D721Med (cell line): ENCODE results near the gene DMAC2.

ENCODE experiments used
- DNase-seq: peaks from one replicate; pipeline ENCODE4 v3.0.0; 2011; ENCODE audit warnings: low spot score; ENCODE audit not compliant: insufficient read length
- FAIRE-seq: peaks from 2 replicates; lab custom pipeline; 2011; peaks lifted over from hg19 to GRCh38; lab: Jason Lieb, UNC
- TF ChIP-seq, protein P1 (sequence below): IDR thresholded peaks from 2 replicates; pipeline ENCODE4 v1.5.1; 2012; ENCODE audit warnings: mild to moderate bottlenecking, control low read depth; ENCODE audit not compliant: insufficient read depth; ENCODE audit errors: missing control alignments

Gene DMAC2

GRCh38 chr19:41421314-41421713, 18.4 kb downstream of the DMAC2 start:
- TF ChIP-seq, protein P1, sequence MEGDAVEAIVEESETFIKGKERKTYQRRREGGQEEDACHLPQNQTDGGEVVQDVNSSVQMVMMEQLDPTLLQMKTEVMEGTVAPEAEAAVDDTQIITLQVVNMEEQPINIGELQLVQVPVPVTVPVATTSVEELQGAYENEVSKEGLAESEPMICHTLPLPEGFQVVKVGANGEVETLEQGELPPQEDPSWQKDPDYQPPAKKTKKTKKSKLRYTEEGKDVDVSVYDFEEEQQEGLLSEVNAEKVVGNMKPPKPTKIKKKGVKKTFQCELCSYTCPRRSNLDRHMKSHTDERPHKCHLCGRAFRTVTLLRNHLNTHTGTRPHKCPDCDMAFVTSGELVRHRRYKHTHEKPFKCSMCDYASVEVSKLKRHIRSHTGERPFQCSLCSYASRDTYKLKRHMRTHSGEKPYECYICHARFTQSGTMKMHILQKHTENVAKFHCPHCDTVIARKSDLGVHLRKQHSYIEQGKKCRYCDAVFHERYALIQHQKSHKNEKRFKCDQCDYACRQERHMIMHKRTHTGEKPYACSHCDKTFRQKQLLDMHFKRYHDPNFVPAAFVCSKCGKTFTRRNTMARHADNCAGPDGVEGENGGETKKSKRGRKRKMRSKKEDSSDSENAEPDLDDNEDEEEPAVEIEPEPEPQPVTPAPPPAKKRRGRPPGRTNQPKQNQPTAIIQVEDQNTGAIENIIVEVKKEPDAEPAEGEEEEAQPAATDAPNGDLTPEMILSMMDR: no peak
- DNase-seq: no peak
- FAIRE-seq: no peak

GRCh38 chr19:41420101-41420880, 19.4 kb downstream of the DMAC2 start:
- DNase-seq: no peak
- TF ChIP-seq, protein P1: no peak
- no peak for FAIRE-seq

DNA sequence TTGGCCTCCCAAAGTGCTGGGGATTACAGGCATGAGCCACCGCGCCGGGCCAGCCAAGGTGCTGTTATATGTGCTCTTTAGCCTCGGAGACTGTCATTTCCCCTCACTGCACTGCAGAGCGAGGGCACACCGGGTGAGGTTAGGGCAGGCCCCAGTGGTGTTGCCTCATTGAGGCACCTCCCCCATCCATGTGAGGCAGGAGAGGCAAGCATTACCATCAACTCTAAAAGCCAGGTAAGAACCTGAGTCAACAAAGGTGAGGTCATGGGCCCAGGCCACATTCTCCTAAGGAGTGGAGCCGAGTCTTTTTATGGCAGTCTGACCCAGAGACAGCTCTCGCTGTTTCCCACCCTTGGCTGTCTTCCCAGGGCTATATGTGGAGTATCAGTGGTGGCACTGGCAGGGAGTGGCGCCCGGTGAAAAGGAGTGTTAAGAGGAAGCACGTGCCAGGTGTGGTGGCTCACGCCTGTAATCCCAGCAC, 23.5 kb downstream of the DMAC2 start:
- TF ChIP-seq, protein P1: no peak
- no peak for FAIRE-seq
- DNase-seq: no peak

GRCh38 chr19:41415154-41415571, 24.5 kb downstream of the DMAC2 start:
- DNase-seq (no peak), FAIRE-seq (no peak)
- TF ChIP-seq, protein P1: no peak

GRCh38 chr19:41414461-41414860, 25.3 kb downstream of the DMAC2 start:
- DNase-seq: no peak
- no peak for FAIRE-seq
- TF ChIP-seq, protein P1: no peak

- DNase-seq: no peak
- TF ChIP-seq, protein P1: no peak
- no peak for FAIRE-seq
Measured at GRCh38 chr19:41413947-41414346, 25.8 kb downstream of the DMAC2 start.

- FAIRE-seq (no peak), DNase-seq (no peak)
- TF ChIP-seq, protein P1: no peak
Measured at GRCh38 chr19:41412953-41413352, 26.8 kb downstream of the DMAC2 start.
